K562 (cell line): ENCODE results near the gene PTOV1. TPM values are rescaled to one million over a fixed set of nuclear protein-coding genes. Genes with fewer than 3 reads are reported as not detected.

Experiments used
- ESRRB ChIP-seq: fragments of 250-450 bp; sonication (Bioruptor Pico); IDR thresholded peaks from 2 replicates; pipeline ENCODE4 v1.5.0; 2020; ENCODE audit warnings: mild to moderate bottlenecking, moderate library complexity, borderline replicate concordance
- KAT2B ChIP-seq: IDR thresholded peaks from one replicate; pipeline ENCODE4 v1.6.1; 2012; ENCODE audit warnings: low read depth, mild to moderate bottlenecking, control low read depth, inconsistent platforms, low read length, moderate library complexity
- MAX ChIP-seq: sonication (generic); formaldehyde crosslinking; IDR thresholded peaks from 2 replicates; pipeline ENCODE4 v1.9.0; 2022; ENCODE audit warnings: mild to moderate bottlenecking, missing genetic modification reagents
- NELFE ChIP-seq: IDR thresholded peaks from 2 replicates; pipeline ENCODE4 v1.6.1; 2011; ENCODE audit warnings: mild to moderate bottlenecking; ENCODE audit not compliant: insufficient read depth, insufficient read length
- NFIC ChIP-seq: fragments of 450-650 bp; IDR thresholded peaks from 2 replicates; pipeline ENCODE4 v1.6.1; 2017; ENCODE audit warnings: mild to moderate bottlenecking, inconsistent platforms
- PHF21A ChIP-seq: fragments of 450-650 bp; IDR thresholded peaks from 2 replicates; pipeline ENCODE4 v1.6.1; 2017; ENCODE audit warnings: low read depth, borderline replicate concordance
- POLR2A ChIP-seq: fragments of 450-650 bp; conservative IDR thresholded peaks from 2 replicates; pipeline ENCODE4 v1.6.1; 2016
- SIN3B ChIP-seq: fragments of 450-650 bp; IDR thresholded peaks from 2 replicates; pipeline ENCODE4 v1.6.1; 2017; ENCODE audit warnings: low read depth, mild to moderate bottlenecking, moderate library complexity
- SMAD2 ChIP-seq: fragments of 150-350 bp; IDR thresholded peaks from 2 replicates; pipeline ENCODE4 v1.6.1; 2014; ENCODE audit warnings: low read depth, mild to moderate bottlenecking, low read length
- SMARCC2 ChIP-seq: fragments of 450-650 bp; IDR thresholded peaks from 2 replicates; pipeline ENCODE4 v1.6.1; 2017; ENCODE audit warnings: antibody characterized with exemption, moderate library complexity, mild to moderate bottlenecking, low read depth
- SPI1 ChIP-seq: IDR thresholded peaks from 2 replicates; pipeline ENCODE4 v1.6.1; 2011; ENCODE audit warnings: low read depth, low read length, control low read depth, borderline replicate concordance
- STAG1 ChIP-seq: sonication (generic); formaldehyde crosslinking; IDR thresholded peaks from 2 replicates; pipeline ENCODE4 v1.5.0; 2020; ENCODE audit warnings: missing genetic modification reagents, borderline replicate concordance
- TARDBP ChIP-seq: fragments of 450-650 bp; IDR thresholded peaks from 2 replicates; pipeline ENCODE4 v1.6.1; 2016
- TGIF2 ChIP-seq: sonication (generic); formaldehyde crosslinking; IDR thresholded peaks from 2 replicates; pipeline ENCODE4 v1.8.1; 2022; ENCODE audit warnings: mild to moderate bottlenecking, missing genetic modification reagents, moderate library complexity
- USF1 ChIP-seq: sonication (generic); formaldehyde crosslinking; IDR thresholded peaks from 2 replicates; pipeline ENCODE4 v1.9.0; 2022; ENCODE audit warnings: mild to moderate bottlenecking, missing genetic modification reagents
- ZBTB40 ChIP-seq, 2 experiments: fragments of 450-650 bp in 1 of 2; sonication (generic) in 1 of 2; formaldehyde crosslinking in 1 of 2; IDR thresholded peaks; 2 replicates each; pipeline versions ENCODE4 v1.7.1 to v1.9.0; 2016 to 2022; ENCODE audit warnings: inconsistent platforms in 1 of 2, mild to moderate bottlenecking in 1 of 2, missing genetic modification reagents in 1 of 2
- ZNF232 ChIP-seq: sonication (generic); formaldehyde crosslinking; IDR thresholded peaks from 2 replicates; pipeline ENCODE4 v1.8.0; 2022; ENCODE audit warnings: mild to moderate bottlenecking, missing genetic modification reagents
- ZNF431 ChIP-seq: sonication (generic); formaldehyde crosslinking; IDR thresholded peaks from 2 replicates; pipeline ENCODE4 v1.8.0; 2022; ENCODE audit warnings: mild to moderate bottlenecking, missing genetic modification reagents
- polyA plus RNA-seq, 8 experiments: library from polyadenylated mRNA; depleted of rRNA in 4 of 8; stranded (reverse) in 5 of 8; unstranded in 3 of 8; fragments of >200 nt; fragmentation: Nextera tagmentation in 2 of 8; fragmentation: Illumina TruSeq in 1 of 8; extraction: Ambion mirVana in 2 of 8; extraction: Trizol in 1 of 8; gene quantifications; 2 replicates each; pipeline versions ENCODE4 v1.2.1 to v1.2.3, GENCODE V29; 2011 to 2014; ENCODE audit warnings: inconsistent platforms in 1 of 8, missing spikeins in 1 of 8
- total RNA-seq, 7 experiments: library from RNA; depleted of rRNA in 6 of 7; stranded (reverse); fragments of >200 nt in 6 of 7; fragmentation: Illumina TruSeq in 2 of 7; extraction: Trizol in 2 of 7; gene quantifications; 2 replicates each; pipeline versions ENCODE4 v1.2.1 to v1.2.3, GENCODE V29; 2011 to 2021; ENCODE audit warnings: low replicate concordance in 1 of 7

PTOV1 gene
- total and polyA plus RNA-seq, 9 of the 15 experiments (the other 6 are each of a cell fraction or from before 2014, with no cell fraction given): 4.9 to 169 (median 43.5) TPM

DNA sequence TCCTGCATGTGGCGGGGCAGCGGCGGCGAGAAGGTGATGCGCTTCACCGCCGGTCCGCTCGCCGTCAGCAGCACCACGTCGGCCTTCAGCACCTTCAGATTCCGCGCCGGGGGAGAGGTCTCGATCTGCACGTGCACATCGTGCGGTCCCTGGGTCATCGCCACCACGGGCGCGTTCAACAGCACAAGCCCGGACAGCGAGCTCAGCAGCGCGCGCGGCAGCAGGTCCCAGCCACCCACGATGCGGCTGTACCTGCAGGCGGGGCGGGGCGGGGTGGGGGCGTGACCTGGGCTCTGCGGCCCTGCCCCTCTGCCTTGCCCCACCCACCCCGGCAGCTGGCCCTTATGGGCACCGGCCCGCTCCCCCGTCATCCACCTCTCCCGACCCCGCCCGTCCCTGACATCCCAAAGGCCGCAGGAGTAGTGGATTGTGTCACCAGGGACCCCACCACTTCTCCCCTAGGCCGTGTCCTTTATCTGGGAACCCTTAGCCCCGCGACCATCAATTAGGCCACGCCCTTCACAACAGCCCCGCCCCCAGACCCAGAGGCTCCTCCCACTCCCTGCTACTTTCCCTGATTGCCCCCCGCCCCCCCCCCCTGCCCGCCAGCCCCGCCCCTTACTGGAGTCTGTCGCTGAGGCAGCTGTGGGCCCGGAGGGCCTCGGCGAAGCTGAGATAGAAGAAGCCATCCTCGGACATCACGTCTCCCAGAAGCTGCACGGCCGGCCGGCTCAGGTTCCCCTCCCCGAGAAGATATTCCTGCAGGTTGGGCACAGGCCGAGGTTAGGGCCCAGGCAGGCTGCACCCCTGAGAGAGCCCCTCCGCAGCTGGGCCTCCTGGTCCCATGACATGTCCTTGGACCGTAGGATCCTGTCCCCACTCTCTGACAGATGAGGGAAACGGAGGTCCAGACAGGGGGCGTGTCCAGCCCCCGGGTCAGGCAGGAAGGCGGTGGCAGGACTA, 39.7 kb downstream of the PTOV1 start (continued):
- TF ChIP-seq USF1 (CRISPR knock-in tag) (peak; percentile 65; the same call in 1 of the 2 replicates), SMAD2 (no peak), POLR2A (no peak), NELFE (no peak), SIN3B (no peak), MAX (CRISPR knock-in tag) (peak; percentile 97), ZNF431 (CRISPR knock-in tag) (peak; percentile 61; the same call in 1 of the 2 replicates), KAT2B (no peak), TGIF2 (CRISPR knock-in tag) (no peak; the same call in 1 of the 2 replicates), SMARCC2 (no peak), NFIC (no peak), ESRRB (CRISPR knock-in tag) (no peak), PHF21A (no peak), SPI1 (no peak), TARDBP (peak; percentile 19; the same call in 1 of the 2 replicates), ZNF232 (CRISPR knock-in tag) (0 out of 2 replicates have a peak, but pooled peaks have one; percentile 15), ZBTB40 (IDR thresholded peaks at IDR 0.05) (peak; percentile 42; the same call in 1 of the 2 replicates), ZBTB40 (CRISPR knock-in tag; IDR thresholded peaks at IDR 0.05) (no peak; the same call in 1 of the 2 replicates), STAG1 (CRISPR knock-in tag) (0 out of 2 replicates have a peak, but pooled peaks have one; percentile 5)
